GM20000 (cell line): ENCODE measurements around the gene PRORP.

Source experiments
- DNase-seq: peaks from one replicate; pipeline ENCODE4 v3.0.0; 2012; ENCODE audit warnings: low spot score
- TF ChIP-seq, protein P1 (sequence below): IDR thresholded peaks from 2 replicates; pipeline ENCODE4 v1.5.1; 2012; ENCODE audit warnings: mild to moderate bottlenecking, control low read depth; ENCODE audit errors: extremely low read depth, missing control alignments

The PRORP gene

DNA sequence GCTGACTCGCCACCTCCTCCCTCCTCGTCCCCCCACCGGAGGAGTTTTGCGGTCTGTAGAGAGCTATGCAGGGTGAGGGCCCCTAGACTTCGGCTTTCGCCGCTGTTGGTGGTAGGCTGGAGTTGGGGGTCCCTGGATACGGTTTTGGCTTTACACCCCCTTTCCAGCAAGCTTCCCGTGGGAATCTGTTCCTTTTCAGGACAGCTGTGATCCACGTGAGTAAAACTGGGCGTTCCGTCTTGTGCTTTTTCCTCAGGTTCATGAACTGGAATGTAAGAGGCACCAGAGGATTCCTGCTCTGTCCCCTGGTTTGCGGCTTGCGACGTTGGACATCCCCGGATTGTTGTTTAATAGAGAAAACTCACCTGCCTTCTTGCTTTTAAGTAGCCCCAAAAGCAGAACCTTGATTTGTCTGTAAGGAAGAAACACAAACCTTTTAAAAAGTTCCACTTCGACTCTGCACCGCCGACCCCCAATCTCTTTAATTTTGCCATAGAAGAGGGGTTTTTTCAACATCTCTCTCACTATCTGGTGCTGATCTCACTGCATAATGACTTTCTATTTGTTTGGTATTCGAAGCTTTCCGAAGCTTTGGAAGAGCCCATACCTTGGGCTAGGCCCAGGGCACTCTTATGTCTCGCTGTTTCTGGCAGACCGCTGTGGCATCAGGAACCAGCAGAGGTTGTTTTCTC, 490 bp downstream of the PRORP start:
- no peak for DNase-seq
- TF ChIP-seq, protein P1, sequence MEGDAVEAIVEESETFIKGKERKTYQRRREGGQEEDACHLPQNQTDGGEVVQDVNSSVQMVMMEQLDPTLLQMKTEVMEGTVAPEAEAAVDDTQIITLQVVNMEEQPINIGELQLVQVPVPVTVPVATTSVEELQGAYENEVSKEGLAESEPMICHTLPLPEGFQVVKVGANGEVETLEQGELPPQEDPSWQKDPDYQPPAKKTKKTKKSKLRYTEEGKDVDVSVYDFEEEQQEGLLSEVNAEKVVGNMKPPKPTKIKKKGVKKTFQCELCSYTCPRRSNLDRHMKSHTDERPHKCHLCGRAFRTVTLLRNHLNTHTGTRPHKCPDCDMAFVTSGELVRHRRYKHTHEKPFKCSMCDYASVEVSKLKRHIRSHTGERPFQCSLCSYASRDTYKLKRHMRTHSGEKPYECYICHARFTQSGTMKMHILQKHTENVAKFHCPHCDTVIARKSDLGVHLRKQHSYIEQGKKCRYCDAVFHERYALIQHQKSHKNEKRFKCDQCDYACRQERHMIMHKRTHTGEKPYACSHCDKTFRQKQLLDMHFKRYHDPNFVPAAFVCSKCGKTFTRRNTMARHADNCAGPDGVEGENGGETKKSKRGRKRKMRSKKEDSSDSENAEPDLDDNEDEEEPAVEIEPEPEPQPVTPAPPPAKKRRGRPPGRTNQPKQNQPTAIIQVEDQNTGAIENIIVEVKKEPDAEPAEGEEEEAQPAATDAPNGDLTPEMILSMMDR: no peak

DNA sequence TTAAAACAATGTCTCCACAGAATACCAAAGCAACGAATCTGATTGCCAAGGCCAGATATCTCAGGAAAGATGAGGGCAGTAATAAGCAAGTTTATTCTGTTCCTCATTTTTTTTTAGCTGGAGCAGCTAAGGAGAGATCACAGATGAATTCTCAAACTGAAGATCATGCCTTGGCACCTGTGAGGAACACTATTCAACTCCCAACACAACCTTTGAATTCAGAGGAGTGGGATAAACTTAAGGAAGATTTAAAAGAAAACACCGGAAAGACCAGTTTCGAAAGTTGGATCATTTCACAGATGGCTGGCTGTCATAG, 994 bp downstream of the PRORP start:
- no peak for DNase-seq
- TF ChIP-seq, protein P1: no peak

GRCh38 chr14:35124127-35124526, 1.8 kb downstream of the PRORP start:
- DNase-seq: no peak
- TF ChIP-seq, protein P1: no peak

DNA sequence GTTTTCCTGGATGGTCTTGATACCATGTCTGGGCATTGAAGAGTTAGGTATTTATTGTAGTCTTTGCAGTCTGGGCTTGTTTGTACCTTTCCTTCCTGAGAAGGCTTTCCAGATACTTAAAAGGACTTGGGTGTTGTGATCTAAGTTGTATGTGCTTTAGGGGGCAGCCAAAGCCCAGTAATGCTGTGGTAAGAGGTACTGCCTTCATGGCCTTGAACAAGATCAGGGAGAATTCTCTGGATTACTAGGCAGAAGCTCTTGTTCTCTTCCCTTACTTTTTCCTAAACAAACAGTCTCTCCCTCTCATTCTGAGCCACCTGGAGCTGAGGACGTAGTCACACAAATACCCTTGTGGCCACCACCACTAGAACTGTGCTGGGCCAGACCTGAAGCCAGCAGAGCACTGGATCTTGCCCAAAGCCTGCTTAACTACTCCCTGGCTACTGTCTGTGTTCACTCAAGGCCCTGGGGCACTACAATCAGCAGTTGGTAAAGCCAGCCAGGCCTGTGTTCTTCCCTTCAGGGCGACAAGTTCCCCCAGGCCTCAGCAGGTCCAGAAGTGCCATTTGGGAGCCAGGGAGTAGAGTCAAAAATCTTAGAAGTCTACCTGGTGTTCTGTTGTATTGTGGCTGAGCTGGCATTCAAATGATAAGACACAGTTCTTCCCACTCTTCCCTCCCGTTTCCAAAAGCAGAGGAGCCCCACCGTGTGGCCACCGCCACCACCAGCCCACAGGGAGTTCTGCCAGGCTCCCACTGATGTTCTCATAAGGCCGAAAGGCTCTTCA, 11.4 kb downstream of the PRORP start:
- no peak for DNase-seq
- TF ChIP-seq, protein P1: no peak

DNA sequence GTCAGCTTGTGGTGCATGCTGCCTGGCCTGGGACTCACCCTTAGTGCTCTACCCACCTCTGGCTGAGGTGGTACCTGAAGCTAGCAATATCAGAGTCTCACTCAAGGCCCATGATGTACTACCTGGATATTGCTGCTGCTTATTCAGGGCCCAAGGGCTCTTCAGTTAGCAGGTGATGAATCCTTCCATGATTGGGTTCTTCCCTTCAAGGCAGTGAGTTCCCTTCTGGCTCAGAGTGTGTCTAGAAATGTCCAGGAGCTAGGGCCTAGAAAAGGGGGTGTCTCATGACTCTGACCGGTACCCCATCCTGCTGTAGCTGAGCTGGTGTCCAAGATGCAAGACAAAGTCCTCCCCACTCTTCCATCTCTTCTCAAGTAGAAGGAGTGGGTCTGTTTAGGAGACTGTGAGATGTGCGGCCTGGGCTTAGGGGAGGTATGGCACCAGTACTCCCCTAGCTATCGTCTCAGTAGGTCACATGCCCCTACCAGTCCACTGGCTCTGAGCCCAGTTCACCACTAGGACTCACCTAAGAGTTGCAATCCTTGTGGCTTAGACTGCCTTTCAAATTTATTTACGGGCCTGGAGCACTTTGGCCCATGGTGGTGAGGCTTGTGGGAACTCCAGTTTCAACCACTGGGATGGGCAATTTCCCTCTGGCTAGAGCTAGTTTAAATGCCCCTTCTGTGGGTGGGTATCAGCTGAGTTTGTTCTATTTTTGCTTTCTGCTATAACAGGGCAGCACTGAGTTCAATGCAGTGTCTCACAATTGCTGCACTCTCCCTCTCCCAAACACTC, 12.2 kb downstream of the PRORP start:
- TF ChIP-seq, protein P1: no peak
- no peak for DNase-seq

GRCh38 chr14:35138585-35138984, 16.2 kb downstream of the PRORP start:
- TF ChIP-seq, protein P1: no peak
- DNase-seq: no peak
